Measurements from ENCODE around the gene C4orf54.

C4orf54 gene

GRCh38 chr4:99644453-99644852 lies 13.2 kb downstream of the C4orf54 start:
- TF ChIP-seq ZNF8 (CRISPR knock-in tag; IDR thresholded peaks at IDR 0.05) (no peak), SNAI2 (CRISPR knock-in tag; IDR thresholded peaks at IDR 0.05) (no peak), POU6F1 (CRISPR knock-in tag; IDR thresholded peaks at IDR 0.05; ENCODE audit: borderline replicate concordance, low read depth) (no peak), ZFP30 (CRISPR knock-in tag; IDR thresholded peaks at IDR 0.05) (no peak), BACH2 (CRISPR knock-in tag; IDR thresholded peaks at IDR 0.05; ENCODE audit: borderline replicate concordance) (no peak), GLIS3 (CRISPR knock-in tag; IDR thresholded peaks at IDR 0.05) (no peak), ZFP3 (CRISPR knock-in tag; IDR thresholded peaks at IDR 0.05) (no peak), CSDC2 (CRISPR knock-in tag; IDR thresholded peaks at IDR 0.05) (no peak), CSRNP3 (CRISPR knock-in tag; IDR thresholded peaks at IDR 0.05) (no peak), PPARA (CRISPR knock-in tag; IDR thresholded peaks at IDR 0.05; ENCODE audit: borderline replicate concordance) (no peak), ARNTL (CRISPR knock-in tag; IDR thresholded peaks at IDR 0.05; ENCODE audit: borderline replicate concordance, low read depth) (no peak), ZC3H10 (CRISPR knock-in tag; IDR thresholded peaks at IDR 0.05) (no peak), ZNF565 (CRISPR knock-in tag; conservative IDR thresholded peaks at IDR 0.05; ENCODE audit: low read depth) (no peak), PATZ1 (CRISPR knock-in tag; IDR thresholded peaks at IDR 0.05; ENCODE audit: borderline replicate concordance) (no peak), RARB (CRISPR knock-in tag; IDR thresholded peaks at IDR 0.05) (no peak), CREB5 (CRISPR knock-in tag; IDR thresholded peaks at IDR 0.05; ENCODE audit: low read depth) (no peak)

GRCh38 chr4:99642725-99643489 lies 14.7 kb downstream of the C4orf54 start:
- TF ChIP-seq ESRRG (CRISPR knock-in tag; IDR thresholded peaks at IDR 0.05) (no peak), TCF4 (CRISPR knock-in tag; IDR thresholded peaks at IDR 0.05; ENCODE audit: borderline replicate concordance) (no peak)
- ATAC-seq, result no peak

More at GRCh38 chr4:99644453-99644852, 13.2 kb downstream of the C4orf54 start:
- no peak for ATAC-seq

- no peak for ATAC-seq
- no peak for TF ChIP-seq ZFP3 (CRISPR knock-in tag; IDR thresholded peaks at IDR 0.05)
Measured at GRCh38 chr4:99640676-99641075, 17.0 kb downstream of the C4orf54 start.

GRCh38 chr4:99637174-99637573 lies 20.5 kb downstream of the C4orf54 start:
- no peak for ATAC-seq
- TF ChIP-seq ZC3H10 (CRISPR knock-in tag; IDR thresholded peaks at IDR 0.05) (no peak), ZFP3 (CRISPR knock-in tag; IDR thresholded peaks at IDR 0.05) (no peak), ESRRG (CRISPR knock-in tag; IDR thresholded peaks at IDR 0.05) (no peak), CREB5 (CRISPR knock-in tag; IDR thresholded peaks at IDR 0.05; ENCODE audit: low read depth) (no peak), PPARA (CRISPR knock-in tag; IDR thresholded peaks at IDR 0.05; ENCODE audit: borderline replicate concordance) (no peak), CSRNP3 (CRISPR knock-in tag; IDR thresholded peaks at IDR 0.05) (no peak), GLIS3 (CRISPR knock-in tag; IDR thresholded peaks at IDR 0.05) (no peak), TOX (CRISPR knock-in tag; IDR thresholded peaks at IDR 0.05; ENCODE audit: borderline replicate concordance) (no peak), CSDC2 (CRISPR knock-in tag; IDR thresholded peaks at IDR 0.05) (no peak)

Data from SK-N-SH treated with all-trans-retinoic acid at 6 μM for 48 hours (cell line).